KG1 (cell line): ENCODE data around the gene NSF.
"Not testable (repeated sequence)": the region's sequence is repeated elsewhere in the genome, so short reads cannot be mapped to it uniquely, and the experiment has no call there.

ENCODE experiments used
- DNase-seq: peaks from one replicate; lab custom pipeline; 2025; lab: John Stamatoyannopoulos, UW

The NSF gene

DNA sequence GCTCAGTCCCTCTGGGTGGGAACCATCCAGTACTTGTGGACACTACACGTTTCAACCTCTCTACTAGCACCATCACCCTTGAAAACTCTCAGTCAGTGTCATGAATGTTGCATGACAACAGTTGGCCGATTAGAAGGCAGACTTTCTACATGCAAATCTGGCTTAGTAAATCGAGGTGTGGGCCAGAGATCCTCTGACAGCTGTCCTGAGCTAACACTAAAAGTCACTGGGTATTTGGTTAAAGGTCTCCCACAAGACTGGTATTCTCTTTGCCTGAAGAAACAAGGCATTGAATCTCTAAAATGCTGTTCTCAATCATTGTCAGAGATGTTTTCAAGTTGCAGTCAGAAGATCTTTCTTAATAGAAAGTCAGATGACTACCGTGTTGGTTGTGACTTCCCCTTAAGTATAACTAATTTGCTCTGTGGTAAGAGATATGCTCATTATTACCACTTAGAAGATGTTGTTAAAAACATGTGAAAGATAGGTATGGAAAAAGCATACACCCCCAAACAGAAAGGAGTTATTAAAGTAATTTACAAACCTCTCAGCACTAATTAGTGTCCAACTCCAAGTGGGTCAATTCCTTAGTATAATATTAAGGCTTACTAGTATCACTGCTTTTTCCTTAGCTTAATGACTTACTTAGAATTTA, 165.7 kb downstream of the NSF start:
- DNase-seq, result no peak

DNA sequence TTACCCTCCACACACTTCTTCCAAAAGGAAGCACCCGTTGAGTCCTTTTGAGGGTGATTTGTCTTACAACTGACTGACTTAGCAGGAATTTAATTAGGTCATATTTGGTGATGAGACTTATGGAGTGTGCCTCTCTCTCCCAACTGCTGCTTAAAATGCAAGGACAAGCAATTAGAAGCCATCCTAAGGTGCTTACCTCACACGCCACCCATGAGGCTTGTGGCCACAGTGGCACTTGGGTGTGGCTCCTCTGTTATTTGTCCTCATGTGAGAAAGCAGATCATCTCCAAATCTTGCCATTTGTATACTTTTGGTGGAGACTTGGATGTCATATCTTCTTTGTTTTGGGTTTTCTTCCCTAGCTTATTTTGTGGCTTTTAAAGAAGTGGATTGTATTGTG, 166.4 kb downstream of the NSF start:
- no peak for DNase-seq

DNA sequence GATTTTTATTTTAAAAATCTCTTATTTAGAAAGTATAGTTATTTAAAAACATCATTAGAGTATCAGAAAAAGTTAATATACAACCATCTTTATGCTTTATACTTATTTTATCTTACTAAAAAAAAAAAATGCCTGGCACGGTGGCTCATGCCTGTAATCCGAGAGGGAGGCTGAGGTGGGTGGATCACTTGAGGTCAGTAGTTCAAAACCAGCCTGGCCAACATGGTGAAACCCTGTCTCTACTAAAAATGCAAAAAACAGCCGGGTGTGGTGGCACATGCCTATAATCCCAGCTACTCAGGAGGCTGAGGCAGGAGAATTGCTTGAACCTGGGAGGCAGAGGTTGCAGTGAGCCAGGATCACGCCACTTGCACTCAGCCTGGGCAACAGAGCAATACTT, 167.1 kb downstream of the NSF start:
- not testable (repeated sequence) for DNase-seq

DNA sequence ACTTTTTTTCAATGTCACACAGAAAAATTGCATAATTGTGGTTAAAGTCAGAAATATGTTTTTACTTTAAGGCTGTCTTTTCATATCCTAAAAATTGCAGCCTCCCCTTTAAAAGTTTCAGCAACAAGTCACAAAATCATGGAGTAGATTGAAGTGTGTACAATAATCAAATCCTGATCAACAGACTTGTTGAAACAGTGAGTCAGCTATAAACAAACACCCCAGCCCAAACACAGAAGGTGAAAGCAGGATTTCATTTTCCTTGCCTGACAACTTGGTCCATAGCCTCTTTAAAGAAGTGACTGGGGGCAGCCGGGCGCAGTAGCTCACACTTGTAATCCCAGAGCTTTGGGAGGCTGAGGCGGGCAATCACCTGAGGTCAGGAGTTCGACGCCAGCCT, 168.1 kb downstream of the NSF start:
- DNase-seq, result no peak

DNA sequence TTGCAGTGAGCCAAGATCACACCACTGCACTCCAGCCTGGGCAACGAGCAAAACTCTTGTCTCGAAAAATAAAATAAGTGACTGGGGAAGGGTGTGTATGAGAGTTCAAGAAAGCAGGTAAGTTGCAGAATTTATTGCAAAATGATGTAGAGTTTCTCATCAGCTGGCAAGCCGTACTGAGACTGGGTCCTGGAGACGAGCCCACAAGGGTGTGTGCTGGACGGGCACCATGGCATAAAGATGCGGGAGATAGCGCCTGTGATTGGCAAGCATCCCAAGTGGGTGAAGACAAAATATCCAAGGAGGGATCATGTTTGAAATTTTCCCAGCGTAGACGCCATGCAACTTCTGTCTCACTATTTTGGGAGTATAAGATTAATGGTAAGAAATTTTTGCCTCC, 168.7 kb downstream of the NSF start:
- DNase-seq, result no peak

DNA sequence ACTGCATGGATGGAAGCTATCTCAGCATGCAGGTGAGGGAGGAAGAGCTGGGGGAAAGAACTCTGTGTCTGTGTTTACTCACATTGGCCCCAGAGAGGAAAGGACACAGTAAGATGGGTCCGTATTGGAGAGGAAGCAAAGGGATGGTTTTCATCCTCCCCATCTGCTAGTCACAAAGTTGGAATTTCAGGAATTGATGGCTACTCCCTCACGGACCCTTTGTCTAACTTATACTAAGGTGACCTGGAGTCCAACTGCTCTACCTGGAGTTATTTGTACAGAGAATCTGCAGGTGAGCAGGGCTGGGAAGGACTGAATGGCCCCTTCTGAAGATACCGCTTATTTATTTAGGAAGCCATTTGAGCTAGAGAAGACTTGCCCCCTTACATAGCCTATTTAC, 172.9 kb downstream of the NSF start:
- no peak for DNase-seq

DNA sequence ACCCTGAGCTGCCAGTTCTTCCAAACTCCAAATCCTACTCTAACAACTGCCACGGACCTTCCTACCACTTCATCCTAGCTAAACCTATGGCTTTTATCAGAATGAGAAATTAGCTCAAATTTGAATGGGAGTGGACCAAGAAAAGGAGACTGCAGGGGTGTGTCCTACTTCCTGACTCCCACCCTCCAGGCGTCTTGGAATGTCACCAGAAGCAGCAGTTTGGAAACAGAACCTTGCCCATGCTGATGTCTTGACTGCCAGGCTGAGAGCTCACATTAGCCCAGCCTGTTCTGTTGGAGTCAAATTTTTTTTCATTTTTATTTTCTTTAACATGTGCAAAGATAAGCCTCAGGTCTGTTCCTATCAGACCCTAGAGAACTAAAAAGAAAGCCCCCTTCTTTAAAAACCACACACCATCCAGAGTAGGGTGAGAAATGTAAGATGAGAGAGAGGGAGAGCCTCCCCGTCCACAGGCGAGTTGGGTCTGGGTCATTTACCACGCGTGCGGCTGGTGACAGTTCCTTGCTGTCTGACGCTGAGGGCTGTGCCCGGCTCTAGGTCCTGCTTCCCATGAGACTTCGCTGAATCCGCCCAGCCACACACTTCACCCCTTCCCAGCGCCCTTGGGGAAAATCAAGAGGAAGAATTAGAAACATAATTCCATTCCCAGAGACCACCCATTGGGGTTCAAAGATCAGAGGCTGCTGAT, 173.7 kb downstream of the NSF start:
- no peak for DNase-seq

DNA sequence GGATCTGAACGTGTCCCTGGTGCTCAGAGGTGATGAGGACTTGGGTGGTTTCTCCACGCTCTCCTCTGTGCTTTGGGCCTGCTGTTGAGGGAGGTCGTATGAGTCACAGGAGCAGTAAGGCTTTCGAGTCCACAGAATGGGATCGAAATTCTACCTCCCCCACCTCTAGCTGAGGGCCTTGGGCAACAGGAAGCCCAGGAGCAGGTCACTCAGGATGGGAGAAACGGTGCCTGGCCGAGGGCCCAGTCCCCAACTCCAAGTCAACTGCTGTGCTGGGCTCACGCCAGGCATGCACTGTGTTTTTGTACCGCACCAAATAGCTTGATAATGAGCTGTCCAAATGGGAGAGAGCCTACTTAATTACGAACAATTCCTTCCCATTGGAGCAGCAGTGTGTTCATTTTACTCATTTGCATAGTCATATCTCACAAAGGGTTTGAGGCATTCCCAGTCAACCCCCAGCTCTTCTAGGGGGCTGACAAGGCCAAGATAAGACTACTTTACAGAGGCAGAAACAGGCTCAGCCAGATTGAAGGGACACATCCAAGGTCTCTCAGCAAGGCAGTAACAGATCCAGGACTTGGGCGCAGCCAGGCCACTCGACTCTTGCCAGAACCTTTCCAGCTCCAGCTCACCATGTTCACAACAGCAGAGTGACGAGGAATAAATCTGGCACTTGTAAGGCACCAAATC, 174.4 kb downstream of the NSF start:
- no peak for DNase-seq

DNA sequence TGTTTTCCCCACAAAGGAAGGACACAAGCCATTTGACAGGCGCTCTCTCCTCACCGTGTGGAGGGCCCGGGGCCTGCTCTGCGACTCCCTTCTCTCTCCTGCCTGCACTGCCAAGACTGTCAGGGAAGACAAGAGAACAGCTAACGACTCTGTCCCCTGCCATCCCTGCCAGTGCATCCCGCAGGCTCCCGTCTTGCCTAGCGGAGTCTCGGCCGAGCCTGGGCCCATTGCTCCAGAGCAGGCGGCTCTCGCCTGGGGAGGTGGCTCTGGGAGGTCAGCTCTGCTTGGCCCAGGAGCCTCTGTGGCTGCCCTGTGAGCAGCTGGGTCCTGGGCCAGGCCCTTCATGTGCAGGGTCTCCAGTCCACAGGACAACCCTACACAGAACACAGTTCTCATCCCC, 175.0 kb downstream of the NSF start:
- no peak for DNase-seq

DNA sequence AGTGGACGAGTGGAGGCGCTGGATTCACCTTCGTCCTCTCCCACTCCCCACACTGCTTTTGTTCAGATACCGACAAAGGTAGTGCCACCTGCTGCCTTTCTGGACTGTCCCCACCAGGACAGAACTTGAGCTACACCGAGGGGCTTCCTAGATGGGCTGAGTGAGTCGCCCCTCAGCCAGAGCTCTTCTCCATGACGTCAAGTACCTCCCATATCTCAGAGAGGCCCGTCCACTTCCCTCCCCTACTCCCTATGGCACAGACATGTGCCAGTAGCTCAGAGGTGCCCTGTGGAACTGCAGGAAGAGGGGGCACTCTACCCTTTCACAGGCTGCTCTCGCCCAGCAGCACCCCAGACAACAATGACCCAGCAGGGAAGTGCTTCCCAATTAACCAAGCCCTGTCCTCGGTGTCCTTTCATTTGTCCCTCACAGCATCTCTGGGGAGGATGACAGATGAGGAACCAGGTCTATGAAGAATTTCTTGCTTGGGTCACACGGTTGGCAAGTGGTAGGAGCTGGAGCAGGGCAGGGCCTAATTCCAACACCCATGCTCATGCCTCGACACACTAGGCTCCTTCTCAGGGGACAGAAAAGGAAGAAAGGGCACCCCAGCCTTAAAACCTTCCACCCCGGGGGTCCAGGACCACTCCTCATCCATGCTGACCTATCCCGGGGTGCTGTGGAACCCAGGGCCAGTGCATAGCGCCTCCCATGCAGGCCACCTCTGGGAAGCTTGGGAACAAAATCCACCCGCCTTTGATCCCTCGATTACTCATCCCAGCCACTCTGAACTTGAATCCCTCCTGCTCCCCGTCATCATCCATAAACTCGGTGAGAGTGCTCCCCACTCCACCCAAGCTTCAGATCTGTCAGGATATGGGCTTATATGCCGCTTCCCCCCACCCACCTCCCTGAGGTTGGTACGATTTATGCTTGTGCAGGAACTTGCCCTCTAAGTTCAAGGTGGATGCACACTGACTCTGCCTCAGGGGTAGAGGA, 176.3 kb downstream of the NSF start:
- DNase-seq, result no peak

DNA sequence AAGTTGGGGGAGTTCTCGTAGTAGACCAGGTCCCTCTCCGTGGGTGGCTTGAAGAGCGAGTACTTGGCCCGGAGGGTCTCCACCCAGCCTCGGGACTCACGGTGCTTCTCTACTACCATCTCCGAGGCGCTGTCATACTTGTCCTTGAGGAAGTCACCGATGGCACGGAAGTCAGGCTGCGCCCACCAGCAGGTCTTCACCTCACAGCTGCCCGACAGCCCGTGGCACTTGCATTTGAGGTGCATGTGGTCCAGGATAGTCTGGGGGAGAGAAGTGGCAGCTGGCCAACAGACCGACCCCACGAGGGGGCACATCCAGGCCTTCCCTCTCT, 178.0 kb downstream of the NSF start:
- DNase-seq, result no peak

DNA sequence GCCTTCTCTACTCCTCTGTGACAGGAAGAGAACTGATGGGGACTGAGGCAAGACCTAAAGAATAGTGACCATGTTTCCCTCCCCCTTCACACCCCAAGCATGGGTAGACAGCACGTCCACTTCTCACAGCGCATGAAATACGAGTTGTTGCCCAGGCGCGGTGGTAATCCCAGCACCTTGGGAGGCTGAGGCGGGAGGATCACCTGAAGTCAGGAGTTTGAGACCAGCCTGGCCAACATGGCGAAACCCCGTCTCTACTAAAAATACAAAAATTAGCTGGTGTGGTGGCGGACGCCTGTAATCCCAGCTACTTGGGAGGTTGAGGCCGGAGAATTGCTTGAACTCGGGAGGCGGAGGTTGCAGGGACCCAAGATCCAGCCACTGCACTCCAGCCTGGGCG, 178.4 kb downstream of the NSF start:
- not testable (repeated sequence) for DNase-seq

DNA sequence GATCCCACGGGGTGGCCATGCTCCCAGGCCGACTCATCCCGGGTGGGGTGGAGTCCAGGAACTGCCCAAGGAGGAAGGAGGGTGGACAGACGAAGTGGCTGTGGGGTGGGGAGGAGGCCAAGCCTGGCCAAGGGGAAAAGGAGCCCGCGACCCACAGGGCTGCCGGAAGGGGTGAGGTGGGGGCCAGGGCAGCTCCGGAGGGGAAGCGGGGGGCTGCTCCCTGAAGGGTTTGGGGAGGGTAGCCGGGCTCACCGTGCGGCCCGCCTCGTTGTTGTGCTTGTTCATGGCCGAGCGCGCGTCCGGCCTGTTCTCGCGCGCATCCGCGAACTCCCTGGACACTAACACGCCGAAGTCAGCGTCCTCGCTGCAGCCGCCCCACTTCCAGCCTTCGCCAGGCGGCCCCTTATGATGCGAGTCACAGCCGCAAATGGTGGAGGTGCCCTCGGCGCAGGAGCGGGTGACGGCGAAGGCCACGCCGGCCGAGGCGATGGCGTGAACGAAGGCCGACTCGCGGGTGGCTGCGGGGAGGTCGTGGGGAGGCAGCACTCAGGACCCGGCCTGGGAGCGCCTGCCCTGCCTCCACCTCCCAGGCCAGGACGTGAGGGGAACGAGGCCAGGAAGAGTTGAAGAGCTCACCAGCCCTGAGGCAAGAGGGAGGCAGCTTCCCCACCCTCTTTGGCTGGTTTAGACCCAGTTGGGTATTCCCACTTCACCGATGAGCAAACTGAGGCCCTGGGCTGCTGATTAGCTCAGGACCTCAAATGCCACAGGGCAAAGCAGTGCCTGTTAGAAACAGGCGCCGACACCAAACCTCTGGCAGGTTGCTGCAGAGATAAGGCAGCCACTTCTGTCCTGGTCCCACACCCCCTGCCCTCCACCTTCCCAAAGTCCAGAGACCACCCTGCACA, 179.3 kb downstream of the NSF start:
- DNase-seq, result no peak

DNA sequence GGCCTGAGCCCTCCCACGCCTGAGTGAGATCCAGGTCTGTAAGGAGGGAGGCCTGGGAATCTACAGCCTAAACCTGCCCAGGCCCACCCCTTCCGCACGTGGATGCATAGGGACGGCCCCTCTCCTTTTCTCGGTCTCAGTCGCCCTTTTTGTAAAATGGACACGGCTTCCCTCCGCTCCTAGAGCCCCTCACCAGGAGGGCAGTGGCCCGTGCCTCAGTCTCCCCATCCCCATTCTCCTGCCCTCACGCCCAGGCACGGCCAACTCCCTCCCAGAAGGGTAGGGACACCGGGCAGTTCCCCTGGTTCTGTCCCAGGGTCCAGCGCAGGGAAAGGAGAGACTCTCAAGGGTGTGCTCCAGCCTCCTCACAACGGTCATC, 180.0 kb downstream of the NSF start:
- DNase-seq, result no peak

DNA sequence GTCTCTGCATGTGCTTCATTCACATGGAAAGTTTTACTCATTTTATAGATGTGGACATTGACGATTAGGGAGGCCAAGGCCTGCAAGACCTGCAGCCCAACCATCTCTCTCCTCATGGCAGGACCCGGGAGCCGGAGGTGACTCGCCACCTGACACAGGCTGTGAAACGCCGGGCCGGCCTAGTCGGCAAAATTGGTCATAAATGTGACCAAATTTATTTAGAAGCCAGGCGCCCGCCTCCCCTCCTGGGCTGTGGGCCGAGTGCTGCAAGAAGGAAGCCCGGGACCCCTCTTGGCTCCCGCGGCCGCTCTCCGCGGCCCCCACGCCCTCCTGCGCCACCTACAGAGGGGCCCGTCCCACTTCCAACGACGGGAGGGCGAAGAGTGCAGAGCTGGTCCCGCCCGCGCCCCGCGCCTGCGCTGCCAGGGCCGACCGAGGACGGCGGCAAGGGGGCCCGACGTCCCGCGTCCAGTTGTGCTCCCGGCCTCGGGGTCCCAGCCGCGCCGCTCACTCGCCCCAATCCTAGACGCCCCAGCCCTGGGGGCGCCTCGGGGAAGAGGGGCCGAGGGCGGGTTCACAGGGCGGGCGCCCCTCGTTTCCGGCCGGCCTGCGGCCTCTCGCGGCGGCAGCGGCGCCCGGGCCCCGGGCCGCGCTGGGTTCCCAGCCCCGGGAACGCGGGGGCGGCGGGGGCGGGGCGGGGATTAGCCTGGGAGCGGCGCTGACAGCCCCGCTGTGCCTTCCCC, 180.5 kb downstream of the NSF start:
- DNase-seq, result peak; percentile 33

DNA sequence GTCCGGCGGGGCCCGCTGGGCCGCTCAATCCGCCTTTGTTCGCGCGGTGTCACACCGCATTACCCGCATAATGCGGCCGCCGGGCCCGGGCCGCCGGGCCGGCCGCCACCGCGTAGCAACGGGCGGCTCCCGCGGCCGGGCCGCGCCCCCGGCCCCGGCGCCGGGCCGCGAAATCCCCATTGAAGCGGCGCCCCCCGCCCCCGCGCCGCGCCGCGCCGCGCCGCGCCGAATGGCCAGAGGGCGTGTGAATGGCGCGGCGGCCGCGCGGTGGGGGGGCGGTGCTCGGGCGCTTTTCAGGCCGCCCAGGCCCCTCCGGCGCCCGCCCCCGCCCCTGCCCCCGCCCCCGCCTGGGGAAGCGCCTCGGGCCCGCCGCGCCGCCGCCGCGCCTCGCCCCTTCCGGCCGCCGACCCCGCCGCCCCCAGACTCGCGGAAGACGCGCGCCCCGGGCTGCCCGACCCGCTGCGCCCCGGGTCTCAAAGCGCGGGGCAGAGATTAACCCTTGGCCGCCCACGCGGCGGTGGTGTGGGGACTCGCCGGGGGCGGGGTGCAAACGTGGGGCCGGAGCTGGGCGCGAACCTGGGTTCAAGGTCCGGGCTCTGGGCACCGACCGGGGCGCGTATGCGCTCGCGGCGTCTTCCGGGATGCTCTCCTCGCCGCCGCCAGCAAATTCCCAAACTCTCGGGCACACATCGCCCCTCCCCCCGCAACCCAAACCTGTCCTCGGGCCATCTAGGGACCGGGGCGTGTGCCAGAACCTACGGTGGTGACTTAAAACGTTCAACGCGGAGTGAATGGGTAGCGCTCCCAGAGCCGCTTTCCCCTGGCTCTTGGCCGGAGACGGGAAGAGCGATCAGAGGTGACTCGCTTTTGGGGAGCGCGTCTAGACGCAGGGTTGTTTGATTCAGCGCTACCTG, 181.3 kb downstream of the NSF start:
- no peak for DNase-seq

DNA sequence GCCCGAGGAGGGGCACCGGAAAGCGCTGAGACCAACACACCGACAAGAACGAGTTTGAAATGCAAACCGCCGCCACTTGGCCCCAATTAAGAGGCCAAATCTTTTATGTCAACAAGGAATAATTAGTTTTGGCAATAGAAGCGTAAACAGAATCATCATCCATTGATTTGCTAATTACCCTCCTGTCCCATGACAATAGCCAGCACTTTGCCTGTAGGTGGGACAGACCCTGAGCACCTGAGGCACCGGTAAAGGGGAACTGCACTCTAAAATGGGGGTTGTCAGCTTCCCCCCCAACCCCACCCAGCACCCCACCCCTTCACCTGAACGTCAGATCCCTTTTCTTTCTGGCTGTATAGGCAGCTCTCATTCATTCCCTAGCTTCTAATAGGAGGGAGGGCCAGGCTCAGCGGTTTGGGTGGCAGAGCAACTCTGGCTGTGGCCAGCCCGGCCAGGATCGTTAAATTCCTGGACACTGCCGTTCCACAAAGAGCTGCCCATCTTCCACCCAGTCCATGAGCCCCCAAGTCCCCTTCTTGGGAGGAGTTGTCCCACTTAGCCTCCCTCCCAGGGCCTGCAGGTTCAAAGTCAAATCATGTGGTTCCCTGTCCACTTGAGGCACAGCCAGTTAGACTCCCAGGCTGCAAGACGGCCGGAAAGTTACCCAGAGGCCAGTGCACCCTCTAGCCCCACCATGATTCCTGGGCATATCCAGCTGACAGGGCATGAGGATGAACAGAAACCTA, 182.2 kb downstream of the NSF start:
- DNase-seq, result no peak

DNA sequence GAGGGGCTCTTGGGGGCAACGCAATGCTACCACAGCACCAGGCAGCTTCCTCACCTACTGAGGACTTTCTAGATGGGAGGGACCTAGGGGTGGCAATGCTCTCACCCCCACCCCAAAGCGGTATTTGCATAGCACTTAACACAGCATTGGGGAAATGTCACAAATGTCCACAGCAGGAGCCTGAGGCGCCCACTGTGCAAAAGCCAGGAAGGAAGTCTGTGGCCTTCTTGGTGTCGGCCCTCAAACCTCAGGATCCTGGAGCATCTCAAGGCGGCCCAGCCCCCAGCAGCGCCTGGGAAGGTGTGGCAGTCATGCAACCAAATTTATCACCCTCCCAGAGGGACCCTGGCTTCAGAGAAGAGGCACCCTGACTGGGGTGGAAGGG, 182.7 kb downstream of the NSF start:
- peak; percentile 12 for DNase-seq

DNA sequence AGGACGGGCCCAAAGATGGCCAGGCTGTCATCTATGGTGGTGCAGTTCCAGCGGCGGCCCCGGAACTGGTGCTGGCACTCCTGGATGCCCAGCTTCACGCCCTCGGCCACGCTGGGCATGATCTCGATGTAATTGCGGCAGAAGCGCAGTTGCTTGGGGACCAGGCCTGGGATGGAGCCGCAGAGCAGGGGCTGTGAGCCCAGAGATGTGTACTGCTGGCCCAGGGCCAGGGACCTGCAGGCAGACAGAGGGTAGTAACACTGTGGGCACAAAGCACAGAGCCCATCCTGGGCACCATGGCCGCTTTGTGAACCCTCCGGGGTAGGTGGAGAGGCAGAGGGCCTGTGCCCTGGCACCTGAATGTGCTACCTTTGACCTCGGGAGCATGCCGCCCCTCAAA, 183.2 kb downstream of the NSF start:
- no peak for DNase-seq
